ENCODE measurements around the gene ESYT1. TPM values are rescaled to one million over a fixed set of nuclear protein-coding genes. Genes with fewer than 3 reads are reported as not detected.

ESYT1 gene
- total RNA-seq, 2 donors from 2014 or later = 234 to 236 TPM

- Mint-ChIP-seq H3K27ac (no peak overlapping the region), H3K36me3 (ENCODE audit: low read depth) (no peaks in the 10 kb centered on the region), H3K4me3 (no peak overlapping the region), H3K27me3 (no peaks in the 10 kb centered on the region), H3K4me1 (no peaks in the 10 kb centered on the region), H3K9me3 (no peaks in the 10 kb centered on the region)
- no peak for ATAC-seq (replicated peaks)
These were observed 40.8 kb upstream of the ESYT1 start for GRCh38 chr12:56087220-56087619.

- ATAC-seq (replicated peaks) = no peak
- Mint-ChIP-seq H3K27ac (no peak overlapping the region), H3K27me3 (no peaks in the 10 kb centered on the region), H3K36me3 (ENCODE audit: low read depth) (no peaks in the 10 kb centered on the region), H3K4me3 (no peak overlapping the region), H3K4me1 (peaks cover 14% of the 10 kb centered on the region), H3K9me3 (no peaks in the 10 kb centered on the region)
These were observed 30.3 kb upstream of the ESYT1 start for GRCh38 chr12:56097738-56098137.

- H3K27me3 Mint-ChIP-seq = no peaks in the 10 kb centered on the region
- no peak for ATAC-seq (replicated peaks)
- no peaks in the 10 kb centered on the region for H3K9me3 Mint-ChIP-seq
- H3K27ac Mint-ChIP-seq = no peak overlapping the region
- H3K36me3 Mint-ChIP-seq (ENCODE audit: low read depth) = no peaks in the 10 kb centered on the region
- peaks cover 20% of the 10 kb centered on the region for H3K4me1 Mint-ChIP-seq
- H3K4me3 Mint-ChIP-seq = no peak overlapping the region
These were observed 29.5 kb upstream of the ESYT1 start for GRCh38 chr12:56098592-56098991.

GRCh38 chr12:56099787-56100186 is 28.3 kb upstream of the ESYT1 start:
- Mint-ChIP-seq H3K4me3 (no peak overlapping the region), H3K27ac (no peak overlapping the region), H3K36me3 (ENCODE audit: low read depth) (peaks cover 11% of the 10 kb centered on the region), H3K4me1 (peaks cover 20% of the 10 kb centered on the region), H3K27me3 (no peaks in the 10 kb centered on the region), H3K9me3 (no peaks in the 10 kb centered on the region)
- ATAC-seq (replicated peaks) = no peak

GRCh38 chr12:56101045-56101444 is 27.0 kb upstream of the ESYT1 start:
- ATAC-seq (replicated peaks) = no peak
- peaks cover 24% of the 10 kb centered on the region for H3K36me3 Mint-ChIP-seq (ENCODE audit: low read depth)
- H3K4me3 Mint-ChIP-seq = no peak overlapping the region
- H3K9me3 Mint-ChIP-seq = no peaks in the 10 kb centered on the region
- H3K27me3 Mint-ChIP-seq = no peaks in the 10 kb centered on the region
- H3K4me1 Mint-ChIP-seq = peaks cover 25% of the 10 kb centered on the region
- H3K27ac Mint-ChIP-seq = peak overlapping the region; percentile 95

- Mint-ChIP-seq H3K27me3 (no peaks in the 10 kb centered on the region), H3K36me3 (ENCODE audit: low read depth) (peaks cover 40% of the 10 kb centered on the region), H3K27ac (peak overlapping the region; percentile 95), H3K9me3 (no peaks in the 10 kb centered on the region), H3K4me3 (peak overlapping the region; percentile 93), H3K4me1 (peaks cover 36% of the 10 kb centered on the region)
- no peak for ATAC-seq (replicated peaks)
These were observed 25.4 kb upstream of the ESYT1 start for GRCh38 chr12:56102683-56103065.

GRCh38 chr12:56103066-56103711 is 24.9 kb upstream of the ESYT1 start:
- Mint-ChIP-seq H3K27me3 (no peaks in the 10 kb centered on the region), H3K4me3 (peak overlapping the region; percentile 93), H3K4me1 (peaks cover 36% of the 10 kb centered on the region), H3K36me3 (ENCODE audit: low read depth) (peaks cover 45% of the 10 kb centered on the region), H3K9me3 (no peaks in the 10 kb centered on the region), H3K27ac (peak overlapping the region; percentile 95)
- peak; percentile 11 for ATAC-seq (replicated peaks)

GRCh38 chr12:56103823-56104108 is 24.3 kb upstream of the ESYT1 start:
- Mint-ChIP-seq H3K4me3 (peak overlapping the region; percentile 93), H3K9me3 (no peaks in the 10 kb centered on the region), H3K27ac (peak overlapping the region; percentile 95), H3K36me3 (ENCODE audit: low read depth) (peaks cover 51% of the 10 kb centered on the region), H3K27me3 (no peaks in the 10 kb centered on the region), H3K4me1 (peaks cover 36% of the 10 kb centered on the region)
- no peak for ATAC-seq (replicated peaks)

GRCh38 chr12:56104109-56104814 is 23.8 kb upstream of the ESYT1 start, which contains the start of gene PA2G4:
TSS of gene PA2G4 (plus strand) at chr12:56104559. CDS start at chr12:56104738, 179 bp downstream.
- peaks cover 36% of the 10 kb centered on the region for H3K4me1 Mint-ChIP-seq
- peaks cover 56% of the 10 kb centered on the region for H3K36me3 Mint-ChIP-seq (ENCODE audit: low read depth)
- peak within 1 kb of the TSS; percentile 93 for H3K4me3 Mint-ChIP-seq
- peak within 1 kb of the TSS; percentile 95 for H3K27ac Mint-ChIP-seq
- peak; percentile 94 for ATAC-seq (replicated peaks)
- no peaks in the 10 kb centered on the region for H3K9me3 Mint-ChIP-seq
- no peaks in the 10 kb centered on the region for H3K27me3 Mint-ChIP-seq

- Mint-ChIP-seq H3K27ac (peak overlapping the region; percentile 95), H3K4me3 (peak overlapping the region; percentile 93), H3K36me3 (ENCODE audit: low read depth) (peaks cover 63% of the 10 kb centered on the region), H3K9me3 (no peaks in the 10 kb centered on the region), H3K4me1 (peaks cover 36% of the 10 kb centered on the region), H3K27me3 (no peaks in the 10 kb centered on the region)
- no peak for ATAC-seq (replicated peaks)
These were observed 23.1 kb upstream of the ESYT1 start for GRCh38 chr12:56104815-56105608.

- Mint-ChIP-seq H3K9me3 (no peaks in the 10 kb centered on the region), H3K4me3 (peak overlapping the region; percentile 93), H3K27me3 (no peaks in the 10 kb centered on the region), H3K27ac (peak overlapping the region; percentile 95), H3K36me3 (ENCODE audit: low read depth) (peaks cover 69% of the 10 kb centered on the region), H3K4me1 (peaks cover 36% of the 10 kb centered on the region)
- no peak for ATAC-seq (replicated peaks)
These were observed 22.5 kb upstream of the ESYT1 start for GRCh38 chr12:56105609-56105902.

- H3K4me3 Mint-ChIP-seq = peak overlapping the region; percentile 93
- peaks cover 86% of the 10 kb centered on the region for H3K36me3 Mint-ChIP-seq (ENCODE audit: low read depth)
- H3K27me3 Mint-ChIP-seq = no peaks in the 10 kb centered on the region
These were observed 20.8 kb upstream of the ESYT1 start for GRCh38 chr12:56107242-56107641.

GRCh38 chr12:56110571-56110970 is 17.5 kb upstream of the ESYT1 start:
- no peak for ATAC-seq (replicated peaks)
- Mint-ChIP-seq H3K4me1 (peaks cover 13% of the 10 kb centered on the region), H3K36me3 (ENCODE audit: low read depth) (peaks cover 89% of the 10 kb centered on the region), H3K4me3 (no peak overlapping the region), H3K27ac (no peak overlapping the region), H3K9me3 (no peaks in the 10 kb centered on the region), H3K27me3 (no peaks in the 10 kb centered on the region)

More at GRCh38 chr12:56107242-56107641, 20.8 kb upstream of the ESYT1 start:
- ATAC-seq (replicated peaks) = no peak
- no peaks in the 10 kb centered on the region for H3K9me3 Mint-ChIP-seq
- H3K27ac Mint-ChIP-seq = peak overlapping the region; percentile 95
- H3K4me1 Mint-ChIP-seq = peaks cover 27% of the 10 kb centered on the region

GRCh38 chr12:56114084-56114483 is 14.0 kb upstream of the ESYT1 start:
- Mint-ChIP-seq H3K36me3 (ENCODE audit: low read depth) (peaks cover 87% of the 10 kb centered on the region), H3K27ac (peak overlapping the region; percentile 18), H3K9me3 (no peaks in the 10 kb centered on the region), H3K27me3 (no peaks in the 10 kb centered on the region), H3K4me1 (peaks cover 8% of the 10 kb centered on the region), H3K4me3 (no peak overlapping the region)
- ATAC-seq (replicated peaks) = no peak

- H3K27ac Mint-ChIP-seq = peak overlapping the region; percentile 100
- peaks cover 84% of the 10 kb centered on the region for H3K36me3 Mint-ChIP-seq (ENCODE audit: low read depth)
- H3K4me3 Mint-ChIP-seq = peak overlapping the region; percentile 97
- H3K9me3 Mint-ChIP-seq = no peaks in the 10 kb centered on the region
- no peak for ATAC-seq (replicated peaks)
- peaks cover 16% of the 10 kb centered on the region for H3K4me1 Mint-ChIP-seq
- no peaks in the 10 kb centered on the region for H3K27me3 Mint-ChIP-seq
These were observed 12.7 kb upstream of the ESYT1 start for GRCh38 chr12:56115329-56115728.
